HG02642 (cell line): Measurements from ENCODE around the gene TOX3.

ENCODE experiments used
- ATAC-seq: cut with Tn5 transposase; IDR thresholded peaks from one replicate; pipeline ENCODE4 v1.9.1; 2021; ENCODE audit warnings: mild to moderate bottlenecking; ENCODE audit not compliant: unreplicated experiment, poor library complexity

TOX3 gene

DNA sequence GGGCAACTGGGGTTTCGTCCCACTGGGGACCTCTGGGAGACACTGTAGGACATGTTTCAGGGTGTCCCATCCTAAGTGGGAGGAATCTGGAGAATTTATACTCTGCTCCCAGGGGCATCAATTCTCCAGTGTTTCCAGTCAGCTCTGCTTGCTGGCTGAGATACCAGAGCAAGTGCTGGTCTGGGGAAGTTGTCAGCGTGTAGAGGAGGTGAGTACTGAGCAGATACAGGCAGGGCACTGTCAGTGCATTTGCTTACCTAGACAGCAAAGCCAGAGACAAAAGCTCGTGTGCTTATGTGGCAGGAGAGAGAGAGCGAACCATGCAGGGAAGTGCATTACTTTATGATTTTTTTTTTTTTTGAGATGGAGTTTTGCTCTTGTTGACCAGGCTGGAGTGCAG lies 20.2 kb upstream of the TOX3 start:
- no peak for ATAC-seq

DNA sequence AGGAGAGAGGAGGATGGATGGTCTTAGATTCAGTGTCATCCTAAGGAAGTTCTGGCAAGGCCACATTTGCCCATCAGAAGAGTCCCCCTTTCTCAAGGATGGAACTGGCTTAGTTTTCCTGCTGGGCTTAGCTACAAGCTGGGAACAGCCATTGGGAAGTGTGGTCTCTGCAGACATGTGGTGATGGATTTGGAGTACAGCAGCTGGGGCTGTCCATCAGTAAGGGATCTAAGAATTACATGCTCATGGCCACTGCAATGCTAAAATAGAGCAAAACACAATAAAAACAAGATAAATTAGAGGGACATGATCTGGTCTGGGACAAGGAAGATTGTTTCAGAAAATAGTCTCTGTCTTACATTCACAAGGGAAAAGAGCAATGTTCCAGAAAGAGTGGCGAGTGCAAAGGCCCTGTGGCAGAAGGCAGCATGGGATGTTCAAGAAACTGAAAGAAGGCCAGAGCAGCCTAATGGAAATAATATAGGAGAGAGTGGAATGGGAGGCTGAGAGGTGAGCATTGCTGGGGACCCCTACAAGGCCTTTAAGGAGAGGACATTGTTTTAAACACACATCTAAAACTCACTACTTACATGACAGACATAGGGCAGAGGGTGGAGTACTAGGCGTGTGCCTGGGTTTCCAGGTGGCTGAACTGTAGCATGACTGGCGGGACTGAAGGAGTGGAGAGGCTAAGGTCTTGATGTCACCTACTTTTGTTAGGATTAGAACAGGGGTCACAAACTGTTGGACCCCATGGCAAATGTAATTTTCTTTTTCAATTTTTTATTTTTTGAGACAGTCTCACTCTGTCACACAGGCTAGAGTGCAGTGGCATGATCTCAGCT lies 17.0 kb upstream of the TOX3 start:
- no peak for ATAC-seq

GRCh38 chr16:52562770-52563169 lies 15.8 kb upstream of the TOX3 start:
- no peak for ATAC-seq

GRCh38 chr16:52561910-52562741 lies 15.2 kb upstream of the TOX3 start:
- no peak for ATAC-seq

GRCh38 chr16:52558448-52558847 lies 11.5 kb upstream of the TOX3 start:
- ATAC-seq = no peak

GRCh38 chr16:52557236-52557635 lies 10.3 kb upstream of the TOX3 start:
- ATAC-seq = no peak

GRCh38 chr16:52556083-52556482 lies 9.1 kb upstream of the TOX3 start:
- no peak for ATAC-seq

GRCh38 chr16:52555572-52555971 lies 8.6 kb upstream of the TOX3 start:
- no peak for ATAC-seq

GRCh38 chr16:52554334-52554733 lies 7.4 kb upstream of the TOX3 start:
- ATAC-seq = no peak

DNA sequence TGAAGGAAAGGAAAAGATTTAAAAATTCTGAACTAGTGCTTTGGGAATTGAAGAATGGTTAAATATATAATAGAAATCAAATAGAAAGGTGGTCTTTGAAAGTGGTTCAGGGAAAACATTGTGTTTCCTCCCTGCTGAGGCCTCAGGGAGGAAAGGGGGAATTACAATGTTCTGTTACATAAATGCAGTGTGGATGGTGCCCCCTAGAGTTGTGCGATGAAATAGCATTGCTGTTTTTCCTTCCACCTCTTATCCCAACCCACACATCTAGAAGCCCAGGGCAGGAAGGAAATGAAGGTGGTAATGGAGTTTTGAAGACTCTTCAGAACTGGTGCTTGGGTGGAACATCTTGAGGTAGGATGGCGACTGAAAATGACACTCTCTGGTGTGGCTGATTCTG lies 6.4 kb upstream of the TOX3 start:
- ATAC-seq = no peak

DNA sequence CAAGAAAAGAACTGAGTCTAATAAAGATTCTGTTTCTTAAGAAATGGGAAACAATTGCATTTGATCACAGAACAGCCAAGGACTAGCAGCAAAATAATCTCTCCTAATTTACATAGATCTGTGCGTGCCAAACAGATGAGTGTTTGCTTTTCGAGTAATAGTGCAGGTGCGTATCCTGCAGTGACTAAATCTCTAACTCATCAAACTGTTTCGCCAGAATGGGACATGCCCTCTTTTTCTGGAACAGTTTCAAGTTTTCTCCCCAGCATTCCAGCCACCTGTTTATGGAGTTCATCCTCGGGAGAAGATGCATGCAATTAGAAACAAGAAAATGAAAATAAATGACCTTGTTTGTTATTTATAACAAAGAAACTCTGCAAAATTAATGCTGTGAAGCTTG lies 5.7 kb upstream of the TOX3 start:
- no peak for ATAC-seq

DNA sequence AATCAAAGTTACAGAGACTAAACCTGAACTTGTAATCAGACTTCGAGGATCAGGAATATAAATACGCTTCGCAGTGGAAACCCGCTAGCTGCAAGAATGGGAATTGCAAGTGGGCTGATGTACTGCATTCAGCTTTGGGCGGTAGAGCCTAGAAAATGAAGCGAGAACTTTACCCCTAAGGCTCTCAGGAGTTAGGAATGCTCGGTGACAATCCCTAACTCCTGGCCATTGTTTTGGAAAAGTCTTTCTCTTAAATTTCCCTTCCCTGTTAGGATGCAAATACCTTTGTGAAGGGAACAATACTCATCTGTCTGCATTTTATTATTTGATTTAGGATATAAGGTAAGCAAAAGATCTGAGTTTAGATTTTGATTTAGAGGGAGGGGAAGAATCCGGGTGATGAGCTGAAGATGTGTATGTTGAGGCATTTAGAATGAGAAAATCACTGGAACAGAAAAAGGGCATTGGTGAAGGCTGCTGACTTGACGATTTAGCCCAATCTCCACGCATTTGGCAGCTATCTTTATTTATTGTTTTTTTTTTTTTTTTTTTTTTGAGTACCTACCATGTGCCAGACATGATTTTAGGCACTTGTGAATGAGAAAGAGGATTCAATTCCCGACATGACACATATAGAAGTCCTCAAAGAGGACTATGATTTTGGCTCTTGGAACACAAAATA lies 2.2 kb upstream of the TOX3 start:
- no peak for ATAC-seq

- no peak for ATAC-seq
Observed at GRCh38 chr16:52548261-52549010, 1.5 kb upstream of the TOX3 start.

GRCh38 chr16:52547834-52548215 lies 882 bp upstream of the TOX3 start:
- ATAC-seq = no peak

DNA sequence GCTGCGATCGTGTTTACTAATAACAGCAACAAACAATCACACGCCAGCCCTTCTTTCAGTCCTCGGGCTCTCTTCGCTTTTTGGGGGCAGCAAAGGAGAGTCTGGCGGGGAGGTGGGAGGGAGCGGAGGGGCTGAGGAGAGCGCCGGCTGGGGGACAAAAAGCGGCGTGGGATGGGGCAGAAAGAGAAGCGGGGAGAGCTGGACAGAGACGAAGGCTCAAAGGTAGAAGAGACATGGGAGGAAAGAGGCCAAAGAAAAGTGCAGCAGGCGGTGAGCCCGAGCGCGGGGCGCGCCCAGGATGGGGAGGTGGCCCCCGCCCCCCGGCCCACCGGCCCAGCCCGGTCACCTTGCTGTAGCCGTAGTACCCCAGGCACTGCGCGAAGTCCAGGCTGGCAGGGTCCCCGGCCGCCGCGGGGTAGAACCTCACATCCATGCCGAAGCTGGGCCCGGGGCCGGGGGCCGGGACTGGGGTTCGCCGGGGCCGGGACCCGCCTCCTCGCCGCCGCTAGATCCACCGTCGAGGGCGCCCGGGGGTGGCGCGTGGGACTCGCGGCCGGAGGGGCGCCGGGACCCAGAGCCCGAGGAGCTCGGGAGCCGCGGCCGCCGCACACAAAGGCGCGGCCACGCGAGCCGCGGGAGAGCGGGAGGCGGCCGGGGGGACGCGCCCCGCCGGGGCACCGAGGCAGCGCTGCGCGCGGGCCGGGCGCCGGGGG lies 496 bp downstream of the TOX3 start:
- ATAC-seq = no peak

DNA sequence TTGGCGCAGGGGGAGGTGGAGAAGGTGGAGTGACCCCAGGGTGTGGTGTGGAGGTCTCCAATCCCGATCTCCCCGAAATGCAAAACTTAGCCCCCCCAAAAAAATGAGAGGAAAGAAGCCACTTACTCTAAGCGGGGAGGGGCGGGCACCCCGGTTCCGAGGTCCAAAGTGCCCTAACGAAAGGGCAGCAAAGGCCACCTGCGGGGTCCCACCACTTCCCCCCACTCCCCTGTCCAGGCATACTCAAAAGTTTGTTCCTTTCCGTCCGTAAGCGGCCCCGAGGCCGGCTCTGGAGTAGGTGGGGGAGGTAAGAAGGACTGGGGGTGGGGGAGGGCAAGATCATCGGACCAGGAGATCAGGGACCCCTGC lies 1.1 kb downstream of the TOX3 start:
- no peak for ATAC-seq

- no peak for ATAC-seq
Observed at GRCh38 chr16:52545222-52545897, 1.6 kb downstream of the TOX3 start.

- ATAC-seq = no peak
Observed at GRCh38 chr16:52544703-52545102, 2.2 kb downstream of the TOX3 start.

- ATAC-seq = no peak
Observed at GRCh38 chr16:52543654-52544053, 3.3 kb downstream of the TOX3 start.
